Fibroblast of mammary gland (primary cell): ENCODE measurements around the gene INHA.

Experiments used
- DNase-seq: peaks from one replicate; pipeline ENCODE4 v3.0.0-alpha.2; 2010; ENCODE audit warnings: low read depth
- H3K4me3 ChIP-seq: 2 replicates; pipeline ENCODE4 v1.5.1; 2011; ENCODE audit warnings: low read depth, mild to moderate bottlenecking, low read length, moderate library complexity; ENCODE audit not compliant: control insufficient read depth
- TF ChIP-seq, protein P1 (sequence below): conservative IDR thresholded peaks from 2 replicates; pipeline ENCODE4 v1.5.1; 2011; ENCODE audit warnings: low read depth, low read length, inconsistent platforms; ENCODE audit not compliant: control insufficient read depth, insufficient read depth

The INHA gene

DNA sequence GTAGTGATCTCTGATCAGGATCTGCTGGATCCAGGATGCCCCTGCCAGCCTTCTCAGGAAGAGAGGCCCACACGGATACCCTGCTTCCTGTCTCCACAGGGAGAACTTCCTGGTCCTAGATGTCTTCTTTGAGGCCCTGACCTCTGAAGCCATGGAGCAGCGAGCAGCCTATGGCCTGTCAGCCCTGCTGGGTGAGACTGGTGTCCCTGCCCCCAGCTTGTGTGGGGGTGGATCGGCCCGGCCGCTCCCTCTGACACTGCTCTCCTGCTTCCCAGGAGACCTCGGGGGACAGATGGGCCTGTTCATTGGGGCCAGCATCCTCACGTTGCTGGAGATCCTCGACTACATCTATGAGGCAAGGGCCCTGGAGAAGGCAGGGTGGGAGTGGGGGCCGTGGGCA, 35.1 kb upstream of the INHA start:
- no peak for DNase-seq
- TF ChIP-seq, protein P1, sequence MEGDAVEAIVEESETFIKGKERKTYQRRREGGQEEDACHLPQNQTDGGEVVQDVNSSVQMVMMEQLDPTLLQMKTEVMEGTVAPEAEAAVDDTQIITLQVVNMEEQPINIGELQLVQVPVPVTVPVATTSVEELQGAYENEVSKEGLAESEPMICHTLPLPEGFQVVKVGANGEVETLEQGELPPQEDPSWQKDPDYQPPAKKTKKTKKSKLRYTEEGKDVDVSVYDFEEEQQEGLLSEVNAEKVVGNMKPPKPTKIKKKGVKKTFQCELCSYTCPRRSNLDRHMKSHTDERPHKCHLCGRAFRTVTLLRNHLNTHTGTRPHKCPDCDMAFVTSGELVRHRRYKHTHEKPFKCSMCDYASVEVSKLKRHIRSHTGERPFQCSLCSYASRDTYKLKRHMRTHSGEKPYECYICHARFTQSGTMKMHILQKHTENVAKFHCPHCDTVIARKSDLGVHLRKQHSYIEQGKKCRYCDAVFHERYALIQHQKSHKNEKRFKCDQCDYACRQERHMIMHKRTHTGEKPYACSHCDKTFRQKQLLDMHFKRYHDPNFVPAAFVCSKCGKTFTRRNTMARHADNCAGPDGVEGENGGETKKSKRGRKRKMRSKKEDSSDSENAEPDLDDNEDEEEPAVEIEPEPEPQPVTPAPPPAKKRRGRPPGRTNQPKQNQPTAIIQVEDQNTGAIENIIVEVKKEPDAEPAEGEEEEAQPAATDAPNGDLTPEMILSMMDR, result no peak
- no peak overlapping the region for H3K4me3 ChIP-seq

GRCh38 chr2:219537657-219538488, 34.2 kb upstream of the INHA start:
- TF ChIP-seq, protein P1, result no peak
- no peak for DNase-seq
- H3K4me3 ChIP-seq, result no peak overlapping the region

DNA sequence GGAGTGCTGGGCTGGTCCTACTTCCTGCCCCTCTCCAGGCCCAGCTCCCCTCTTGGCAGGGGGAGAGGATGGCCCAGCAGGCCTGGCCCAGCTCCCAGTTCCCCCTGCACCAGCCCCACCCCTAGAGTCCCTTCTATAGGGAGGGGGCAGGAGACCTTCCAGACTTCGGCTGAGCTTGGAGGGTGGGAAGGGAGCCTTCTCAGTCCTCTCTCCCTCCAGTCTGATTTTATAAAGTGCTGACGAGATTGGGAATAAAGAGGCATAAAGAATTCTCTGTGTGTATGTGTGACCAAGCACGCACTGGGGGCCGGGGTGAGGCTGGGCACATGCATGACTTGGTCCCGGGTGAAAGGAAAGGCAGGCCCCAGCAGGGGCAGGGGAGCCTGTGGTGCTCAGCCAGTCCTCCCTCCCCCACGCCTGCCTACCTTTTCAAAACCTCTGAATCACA, 33.6 kb upstream of the INHA start:
- no peak overlapping the region for H3K4me3 ChIP-seq
- DNase-seq, result no peak
- TF ChIP-seq, protein P1, result no peak

DNA sequence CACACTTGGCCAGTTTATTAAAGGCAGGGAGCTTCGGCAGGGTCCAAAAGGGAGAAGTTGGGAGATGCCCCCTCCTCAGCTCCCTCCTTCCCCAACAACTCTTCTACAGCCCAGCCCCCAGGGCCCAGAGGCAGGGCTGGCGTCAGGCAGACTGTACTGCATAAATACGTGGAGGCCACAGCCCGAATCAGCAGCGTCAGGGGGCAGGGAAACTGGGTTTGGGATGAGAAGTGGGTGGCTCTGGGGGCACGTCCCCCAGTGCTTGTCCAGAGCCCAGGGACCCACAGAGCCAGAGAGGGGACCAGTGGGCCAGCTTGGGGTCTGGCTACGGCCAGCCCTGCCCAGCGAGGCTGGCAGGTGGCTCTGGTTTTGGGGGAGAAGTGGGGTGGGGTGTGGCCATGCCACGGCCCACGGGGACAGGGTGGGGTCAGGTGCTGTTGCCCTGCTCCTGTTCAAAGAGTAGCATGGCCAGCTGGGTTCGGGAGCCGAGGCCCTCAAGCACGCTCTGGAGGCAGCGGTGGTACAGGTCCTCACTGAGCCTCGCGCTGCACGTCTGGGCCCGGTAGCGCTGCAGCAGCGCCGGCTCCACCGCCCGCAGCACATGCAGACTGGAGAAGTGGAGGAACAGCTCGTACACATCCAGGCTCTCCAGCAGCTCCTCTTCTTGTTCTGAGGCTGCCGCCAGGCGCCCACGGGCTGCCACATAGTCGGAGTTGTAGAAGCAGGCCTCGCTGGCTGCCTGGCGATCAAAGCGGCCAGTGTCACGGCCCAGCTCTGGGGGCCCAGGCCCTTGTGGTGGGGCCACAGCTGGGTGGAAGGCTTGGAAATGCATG, 32.9 kb upstream of the INHA start:
- TF ChIP-seq, protein P1, result no peak

DNA sequence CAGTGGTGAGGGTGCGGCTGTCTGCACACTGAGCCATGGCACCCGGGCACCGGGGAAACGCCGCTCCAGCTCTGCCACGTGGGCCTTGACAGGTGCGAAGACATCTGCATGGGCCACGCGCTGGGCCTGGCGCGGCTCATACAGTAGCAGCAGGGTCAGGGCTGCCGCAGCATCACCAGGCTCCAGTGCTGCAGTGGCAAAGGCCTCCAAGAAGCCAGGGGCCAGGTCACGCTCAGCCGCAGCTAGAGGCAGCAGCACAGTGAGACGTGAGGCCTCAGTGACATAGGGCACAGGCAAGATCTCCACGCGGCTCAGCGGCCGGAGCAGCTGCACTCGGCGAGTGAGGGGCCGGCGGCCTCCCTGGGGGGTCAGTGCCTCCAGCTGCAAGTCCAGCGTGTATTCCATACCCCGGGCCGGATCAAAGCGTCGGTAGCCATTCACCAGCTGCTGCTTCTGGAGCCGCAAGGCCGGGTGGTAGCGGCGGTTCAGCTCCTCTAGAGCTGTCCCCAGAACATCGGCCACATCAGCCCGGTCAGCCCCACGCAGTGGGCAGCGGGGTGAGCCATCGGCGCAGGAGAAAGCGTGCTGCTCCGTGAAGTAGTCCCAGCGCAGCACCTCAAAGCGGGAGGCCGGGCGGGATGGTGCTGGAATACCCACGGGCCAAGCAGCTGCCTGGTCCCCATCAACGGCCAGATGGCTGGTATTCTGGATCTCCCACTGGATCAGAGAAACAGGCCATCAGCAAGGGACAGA, 32.0 kb upstream of the INHA start:
- TF ChIP-seq, protein P1, result no peak
- no peak for DNase-seq
- no peak overlapping the region for H3K4me3 ChIP-seq

More for the DNA sequence above, 32.9 kb upstream of the INHA start:
- H3K4me3 ChIP-seq, result no peak overlapping the region
- no peak for DNase-seq

GRCh38 chr2:219540784-219541504, 31.2 kb upstream of the INHA start:
- no peak for DNase-seq
- TF ChIP-seq, protein P1, result no peak
- H3K4me3 ChIP-seq, result no peak overlapping the region
